Panc1 (cell line): ENCODE data around the gene GNG7. TPM values are rescaled to one million over a fixed set of nuclear protein-coding genes. Genes with fewer than 3 reads are reported as not detected.

Experiments
- ATAC-seq: fragments of 200-7000 bp; cut with Tn5 transposase; 2 replicates; pipeline ENCODE4 v1.9.1; 2020; ENCODE audit warnings: mild to moderate bottlenecking, moderate library complexity
- BruUV-seq: library from RNA; stranded (reverse); fragments of 400-500 nt; replicated peaks from 2 replicates; lab custom pipeline; 2021; lab: Mats Ljungman, UMichigan
- CTCF ChIA-PET: fragments of 300-600 bp; sonication (Branson Sonifier 250); formaldehyde crosslinking; loops from one replicate; lab custom pipeline; 2022; ENCODE audit warnings: antibody characterized with exemption; lab: Charles Lee
- POLR2A ChIA-PET: fragments of 300-600 bp; sonication (Branson Sonifier 250); formaldehyde crosslinking; loops from one replicate; lab custom pipeline; 2022; ENCODE audit warnings: antibody characterized with exemption; lab: Charles Lee
- DNase-seq: peaks from one replicate; pipeline ENCODE4 v3.0.0-alpha.2; 2010; ENCODE audit warnings: low read depth, low spot score
- H3K27ac ChIP-seq: 2 replicates; pipeline ENCODE4 v1.5.1; 2011; ENCODE audit warnings: mild to moderate bottlenecking, low read length, inconsistent platforms
- H3K27me3 ChIP-seq: fragments of 200-500 bp; sonication (Bioruptor generic); 2 replicates; pipeline ENCODE4 v1.6.0; 2014; ENCODE audit warnings: low read length, inconsistent platforms; ENCODE audit not compliant: control insufficient read depth, insufficient read depth
- H3K36me3 ChIP-seq: fragments of 200-500 bp; sonication (Bioruptor generic); 2 replicates; pipeline ENCODE4 v1.5.1; 2014; ENCODE audit warnings: inconsistent platforms, mild to moderate bottlenecking, low read length, moderate library complexity; ENCODE audit not compliant: control insufficient read depth, insufficient read depth
- H3K4me1 ChIP-seq: 2 replicates; pipeline ENCODE4 v1.5.1; 2011; ENCODE audit warnings: inconsistent platforms, mild to moderate bottlenecking, low read length, moderate library complexity; ENCODE audit not compliant: control insufficient read depth, insufficient read depth
- H3K4me3 ChIP-seq, 2 experiments: 2 replicates each; pipeline ENCODE4 v1.5.1; 2011 to 2012; ENCODE audit warnings: low read depth in 2 of 2, low read length in 2 of 2, mild to moderate bottlenecking in 2 of 2, inconsistent platforms in 1 of 2, moderate library complexity in 1 of 2
- H3K9me3 ChIP-seq: fragments of 200-500 bp; sonication (Bioruptor generic); 2 replicates; pipeline ENCODE4 v1.5.1; 2014; ENCODE audit warnings: low read depth, mild to moderate bottlenecking, inconsistent platforms, low read length, moderate library complexity; ENCODE audit not compliant: control insufficient read depth, insufficient read depth
- CTCF ChIP-seq: fragments of 450-650 bp; IDR thresholded peaks from 2 replicates; pipeline ENCODE4 v1.5.1; 2017; ENCODE audit warnings: mild to moderate bottlenecking
- POLR2AphosphoS5 ChIP-seq: IDR thresholded peaks from 2 replicates; pipeline ENCODE4 v1.6.1; 2012; ENCODE audit warnings: mild to moderate bottlenecking, low read depth, low read length, moderate library complexity
- REST ChIP-seq, 2 experiments: IDR thresholded peaks; 2 replicates each; pipeline ENCODE4 v1.6.1; 2011 to 2012; ENCODE audit warnings: low read depth in 2 of 2, control low read depth in 1 of 2, low read length in 1 of 2, mild to moderate bottlenecking in 1 of 2, moderate library complexity in 1 of 2; ENCODE audit not compliant: insufficient read depth in 1 of 2
- SIN3A ChIP-seq: IDR thresholded peaks from 2 replicates; pipeline ENCODE4 v1.6.1; 2012; ENCODE audit warnings: low read depth, mild to moderate bottlenecking, low read length, moderate library complexity, borderline replicate concordance; ENCODE audit not compliant: insufficient read depth
- TCF7L2 ChIP-seq: IDR thresholded peaks from 2 replicates; pipeline ENCODE4 v1.6.1; 2011; ENCODE audit warnings: mild to moderate bottlenecking, low read depth, low read length, inconsistent platforms
- in situ Hi-C: cut with HindIII; loops from 2 replicates; pipeline ENCODE4 v1.10.0; 2016; ENCODE audit warnings: low sequenced_read_pairs, low pct_unique_long_range_greater_than_20kb
- intact Hi-C: fragments of 100-400 bp; cut with micrococcal nuclease; formaldehyde crosslinking; loops from one replicate; pipeline ENCODE4 v1.10.0; 2022; ENCODE audit not compliant: unreplicated experiment
- total RNA-seq: library from RNA; stranded (reverse); gene quantifications from one replicate; pipeline ENCODE4 v1.2.1, GENCODE V29; 2021; ENCODE audit not compliant: unreplicated experiment

Gene GNG7
- total RNA-seq, 1 experiment from 2014 or later, result 0.74 TPM

- Histone ChIP-seq H3K4me3 (no peak overlapping the region), H3K4me1 (peaks cover 54% of the 10 kb centered on the region), H3K9me3 (no peaks in the 10 kb centered on the region), H3K27ac (peak overlapping the region; percentile 100), H3K27me3 (no peaks in the 10 kb centered on the region), H3K36me3 (no peaks in the 10 kb centered on the region)
- no peak for DNase-seq
- BruUV-seq, result no TSS peak
- intact Hi-C loops, result loop anchor here (10.0 kb wide), 1 partner anchor 72 kb away; the partner anchor contains the start of gene GADD45B
- TF ChIP-seq SIN3A (no peak), POLR2AphosphoS5 (no peak; the same call in 1 of the 2 replicates), CTCF (no peak), TCF7L2 (no peak), REST (IDR thresholded peaks at IDR 0.05; ENCODE audit: insufficient read depth in 1 of 2, low read depth in 2 of 2, low read length in 1 of 2) (no peak)
- ChIA-PET POLR2A (no interaction called here), CTCF (no interaction called here)
- ATAC-seq, result no peak
- in situ Hi-C loops, result no loop called here
Measured at GRCh38 chr19:2547033-2547680, 155.3 kb downstream of the GNG7 start.

GRCh38 chr19:2546128-2547032 lies 156.1 kb downstream of the GNG7 start:
- in situ Hi-C loops (no loop called here), intact Hi-C loops (loop anchor here (10.0 kb wide), 1 partner anchor 72 kb away; the partner anchor contains the start of gene GADD45B)
- BruUV-seq, result no TSS peak
- DNase-seq, result no peak
- POLR2A ChIA-PET, result interaction anchor here (1.0 kb wide), 1 partner anchor 80 kb away, joined by 4 read pairs; no protein-coding TSS in a partner anchor
- CTCF ChIA-PET, result no interaction called here
- no peaks in the 10 kb centered on the region for H3K9me3 ChIP-seq
- no peaks in the 10 kb centered on the region for H3K36me3 ChIP-seq
- peaks cover 60% of the 10 kb centered on the region for H3K4me1 ChIP-seq
- H3K27ac ChIP-seq, result peak overlapping the region; percentile 100
- peak; percentile 73 for ATAC-seq
- H3K27me3 ChIP-seq, result no peaks in the 10 kb centered on the region
- 0 out of 4 replicates have a peak overlapping the region, but pooled peaks of 1 of the 2 experiments have one; percentile 6 for H3K4me3 ChIP-seq
- no peak for TF ChIP-seq SIN3A
- TF ChIP-seq TCF7L2, result no peak
- TF ChIP-seq REST (IDR thresholded peaks at IDR 0.05; ENCODE audit: insufficient read depth in 1 of 2, low read depth in 2 of 2, low read length in 1 of 2), result no peak
- TF ChIP-seq POLR2AphosphoS5, result no peak; the same call in 1 of the 2 replicates
- no peak for TF ChIP-seq CTCF
